Measurements from ENCODE around the gene DKKL1. TPM values are rescaled to one million over a fixed set of nuclear protein-coding genes. Genes with fewer than 3 reads are reported as not detected.

The DKKL1 gene
- polyA plus RNA-seq, 1 donor (not counting 4 experiments of a cell fraction or from before 2014, with no cell fraction given), result not detected

- Histone ChIP-seq H3K9me3 (ENCODE audit: control insufficient read depth, low read depth, low read length) (no peaks in the 10 kb centered on the region), H3K4me3 (ENCODE audit: control insufficient read depth in 2 of 3, extremely low read depth in 1 of 3, insufficient read depth in 2 of 3, low read depth in 1 of 3, low read length in 3 of 3) (no peak overlapping the region), H3K79me2 (ENCODE audit: control insufficient read depth, insufficient read depth, low read length) (no peaks in the 10 kb centered on the region), H3K36me3 (ENCODE audit: control insufficient read depth in 2 of 2, extremely low read depth in 1 of 2, insufficient read depth in 2 of 2, low read length in 2 of 2) (no peaks in the 10 kb centered on the region), H3K4me2 (ENCODE audit: control insufficient read depth, extremely low read depth, insufficient read depth, low read depth, low read length) (no peak overlapping the region), H4K20me1 (ENCODE audit: control insufficient read depth, extremely low read depth, insufficient read depth, low read length) (no peaks in the 10 kb centered on the region), H3K9me1 (ENCODE audit: control insufficient read depth, extremely low read depth, insufficient read depth, low read length) (no peaks in the 10 kb centered on the region), H2AFZ (ENCODE audit: control insufficient read depth, low read length) (no peak overlapping the region), H3K4me1 (ENCODE audit: control insufficient read depth, extremely low read depth, insufficient read depth, low read length) (no peaks in the 10 kb centered on the region), H3K9ac (ENCODE audit: control insufficient read depth, extremely low read depth, insufficient read depth, low read length) (no peak overlapping the region), H3K27me3 (ENCODE audit: control insufficient read depth, extremely low read depth, insufficient read depth, low read length) (peaks cover 13% of the 10 kb centered on the region), H3K27ac (ENCODE audit: control insufficient read depth, insufficient read depth, low read length) (no peak overlapping the region)
- DNase-seq (ENCODE audit: low read depth, low spot score) (no peak), FAIRE-seq (no peak)
- no peak for TF ChIP-seq CTCF (optimal IDR thresholded peaks at IDR 0.05 in 1 of 3, IDR thresholded peaks at IDR 0.05 in 1 of 3, conservative IDR thresholded peaks at IDR 0.05 in 1 of 3; ENCODE audit: extremely low read depth in 1 of 3, insufficient read depth in 2 of 3, low read length in 3 of 3)
- TF ChIP-seq EZH2 (IDR thresholded peaks at IDR 0.05; ENCODE audit: low read length), result no peak
- dilution Hi-C loops (cut with MboI; ENCODE audit: extremely low pct_ligation_motif_present, low sequenced_read_pairs), result no loop called here
These were observed 30.3 kb upstream of the DKKL1 start for GRCh38 chr19:49333418-49333805.

- no peaks in the 10 kb centered on the region for H3K9me1 ChIP-seq (ENCODE audit: control insufficient read depth, extremely low read depth, insufficient read depth, low read length)
- no peak overlapping the region for H3K4me2 ChIP-seq (ENCODE audit: control insufficient read depth, extremely low read depth, insufficient read depth, low read depth, low read length)
- FAIRE-seq (no peak), DNase-seq (ENCODE audit: low read depth, low spot score) (no peak)
- no peaks in the 10 kb centered on the region for H3K4me1 ChIP-seq (ENCODE audit: control insufficient read depth, extremely low read depth, insufficient read depth, low read length)
- TF ChIP-seq CTCF (optimal IDR thresholded peaks at IDR 0.05 in 1 of 3, IDR thresholded peaks at IDR 0.05 in 1 of 3, conservative IDR thresholded peaks at IDR 0.05 in 1 of 3; ENCODE audit: extremely low read depth in 1 of 3, insufficient read depth in 2 of 3, low read length in 3 of 3) (no peak), EZH2 (IDR thresholded peaks at IDR 0.05; ENCODE audit: low read length) (no peak)
- no peak overlapping the region for H3K27ac ChIP-seq (ENCODE audit: control insufficient read depth, insufficient read depth, low read length)
- no peaks in the 10 kb centered on the region for H4K20me1 ChIP-seq (ENCODE audit: control insufficient read depth, extremely low read depth, insufficient read depth, low read length)
- peaks cover 16% of the 10 kb centered on the region for H3K27me3 ChIP-seq (ENCODE audit: control insufficient read depth, extremely low read depth, insufficient read depth, low read length)
- H3K9me3 ChIP-seq (ENCODE audit: control insufficient read depth, low read depth, low read length), result no peaks in the 10 kb centered on the region
- H3K79me2 ChIP-seq (ENCODE audit: control insufficient read depth, insufficient read depth, low read length), result no peaks in the 10 kb centered on the region
- H3K36me3 ChIP-seq (ENCODE audit: control insufficient read depth in 2 of 2, extremely low read depth in 1 of 2, insufficient read depth in 2 of 2, low read length in 2 of 2), result no peaks in the 10 kb centered on the region
- H2AFZ ChIP-seq (ENCODE audit: control insufficient read depth, low read length), result no peak overlapping the region
- dilution Hi-C loops (cut with MboI; ENCODE audit: extremely low pct_ligation_motif_present, low sequenced_read_pairs), result no loop called here
- no peak overlapping the region for H3K9ac ChIP-seq (ENCODE audit: control insufficient read depth, extremely low read depth, insufficient read depth, low read length)
- H3K4me3 ChIP-seq (ENCODE audit: control insufficient read depth in 2 of 3, extremely low read depth in 1 of 3, insufficient read depth in 2 of 3, low read depth in 1 of 3, low read length in 3 of 3), result no peak overlapping the region
These were observed 29.8 kb upstream of the DKKL1 start for GRCh38 chr19:49333811-49334288.

All from keratinocyte (primary cell).